HG02798 (cell line): ENCODE measurements around the gene AHCY.
"Not testable (repeated sequence)": the region's sequence is repeated elsewhere in the genome, so short reads cannot be mapped to it uniquely, and the experiment has no call there.

ENCODE experiments used
- ATAC-seq: cut with Tn5 transposase; IDR thresholded peaks from one replicate; pipeline ENCODE4 v1.9.1; 2021; ENCODE audit warnings: mild to moderate bottlenecking; ENCODE audit not compliant: unreplicated experiment, poor library complexity

Gene AHCY

GRCh38 chr20:34328207-34328606 lies 25.1 kb upstream of the AHCY start:
- ATAC-seq, result not testable (repeated sequence)

DNA sequence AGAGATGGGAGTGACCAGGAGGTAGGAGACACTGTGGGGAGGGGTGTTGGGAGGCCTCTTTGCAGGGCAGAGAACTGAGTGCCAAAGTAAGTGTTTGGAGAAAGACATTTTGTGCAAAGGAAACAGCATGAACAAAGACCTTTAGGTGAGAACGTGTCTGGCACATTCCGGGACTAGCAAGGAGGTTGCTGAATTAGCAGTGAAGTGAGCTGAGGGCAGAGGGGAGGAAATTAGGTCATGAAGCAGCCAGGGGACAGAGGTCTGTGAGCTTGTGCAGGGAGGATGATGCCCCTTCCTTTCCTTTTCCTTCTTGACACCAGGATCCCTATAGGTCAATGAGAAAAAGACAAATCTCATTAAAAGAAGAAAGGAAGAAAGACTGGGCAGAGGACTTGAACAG lies 21.4 kb upstream of the AHCY start:
- ATAC-seq, result no peak

DNA sequence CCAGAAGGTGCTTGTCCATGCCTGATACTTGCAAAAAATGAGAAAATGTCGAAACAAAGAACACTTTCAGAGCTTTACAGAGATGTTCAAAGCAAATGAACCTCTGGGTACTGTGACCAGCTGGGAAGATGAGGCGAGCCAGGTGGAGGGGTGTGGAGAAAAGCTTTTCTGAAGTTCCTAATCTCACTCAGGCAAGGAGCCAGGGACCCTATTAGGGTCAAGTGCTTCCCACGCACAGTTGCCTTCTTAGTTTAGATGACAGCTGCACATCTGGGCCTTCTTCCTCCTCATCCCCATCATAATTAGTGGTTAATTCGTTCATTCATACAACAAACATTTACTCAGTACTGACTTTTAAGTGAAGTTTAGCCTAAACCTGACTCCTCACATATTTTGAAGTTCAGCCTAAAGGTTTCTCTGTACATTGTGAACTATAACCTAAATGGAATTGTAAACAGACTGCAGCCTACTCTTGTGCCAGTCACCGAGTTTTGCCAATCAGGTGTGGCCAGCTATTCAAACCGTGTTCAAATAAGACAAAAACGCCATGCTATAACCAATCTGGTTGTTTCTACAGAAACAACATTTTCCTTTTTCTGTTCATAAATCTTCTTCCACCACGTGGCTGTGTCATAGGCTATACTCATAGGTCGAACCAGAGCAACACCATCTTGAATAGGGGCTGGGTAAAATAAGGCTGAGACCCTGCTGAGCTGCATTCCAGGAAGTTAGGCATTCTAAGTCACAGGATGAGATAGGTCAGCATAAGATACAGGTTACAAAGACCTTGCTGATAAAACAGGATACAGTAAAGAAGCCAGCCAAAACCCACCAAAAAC lies 19.3 kb upstream of the AHCY start:
- ATAC-seq, result no peak

DNA sequence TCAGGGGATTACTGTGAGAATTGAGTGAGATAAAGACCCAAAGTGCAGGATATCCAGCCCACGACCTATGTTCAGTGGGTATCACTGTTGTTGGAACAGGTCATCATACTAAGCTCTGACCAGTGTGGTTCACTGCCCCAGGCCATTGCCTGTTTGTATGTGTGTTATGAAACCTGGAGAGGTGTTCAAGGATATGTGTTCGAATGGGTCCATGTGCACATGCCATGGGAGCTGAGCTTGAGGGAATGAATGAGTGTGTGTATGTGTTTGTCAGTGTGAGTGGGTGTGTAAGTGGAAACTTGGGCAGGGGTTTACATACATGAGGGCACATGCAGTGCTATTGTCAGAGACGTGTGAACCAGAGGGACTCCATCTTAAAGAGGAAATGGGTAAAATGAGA lies 17.7 kb upstream of the AHCY start:
- no peak for ATAC-seq

DNA sequence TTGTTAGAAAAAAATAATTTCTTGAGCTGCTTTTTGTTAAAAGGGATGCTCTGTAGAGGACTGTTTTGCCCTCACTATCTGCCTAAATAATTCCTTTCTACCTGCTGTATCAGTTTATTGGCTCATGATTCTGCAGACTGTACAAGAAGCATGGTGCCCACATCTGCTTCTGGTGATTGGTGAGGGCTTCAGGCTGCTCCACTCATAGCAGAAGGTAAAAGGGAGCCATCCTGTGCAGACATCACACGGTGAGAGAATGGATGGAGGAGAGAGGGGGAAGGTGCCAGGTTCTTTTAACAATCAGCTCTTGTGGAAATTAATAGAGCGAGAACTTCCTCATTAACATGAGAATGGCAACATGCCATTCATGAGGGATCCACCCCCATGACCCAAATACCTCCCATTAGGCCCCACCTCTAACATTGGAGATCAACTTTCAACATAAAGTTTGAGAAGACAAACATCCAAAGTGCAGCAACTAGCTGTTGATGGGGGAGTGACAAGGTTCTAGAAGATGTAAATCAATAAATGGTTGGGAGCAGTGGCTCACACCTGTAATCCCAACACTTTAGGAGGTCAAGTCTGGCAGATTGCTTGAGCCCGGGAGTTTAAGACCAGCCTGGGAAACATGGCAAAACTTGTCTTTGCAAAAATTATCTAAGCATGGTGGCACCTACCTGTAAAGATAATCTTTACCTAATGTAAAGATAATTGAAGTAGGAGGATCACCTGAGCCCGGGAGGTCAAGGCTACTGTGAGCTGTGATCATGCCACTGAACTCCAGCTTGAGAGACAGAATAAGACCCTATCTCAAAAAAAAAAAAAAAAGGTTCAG lies 15.7 kb upstream of the AHCY start:
- ATAC-seq, result no peak

- ATAC-seq, result no peak
These were observed 13.2 kb upstream of the AHCY start for GRCh38 chr20:34316196-34316814.

DNA sequence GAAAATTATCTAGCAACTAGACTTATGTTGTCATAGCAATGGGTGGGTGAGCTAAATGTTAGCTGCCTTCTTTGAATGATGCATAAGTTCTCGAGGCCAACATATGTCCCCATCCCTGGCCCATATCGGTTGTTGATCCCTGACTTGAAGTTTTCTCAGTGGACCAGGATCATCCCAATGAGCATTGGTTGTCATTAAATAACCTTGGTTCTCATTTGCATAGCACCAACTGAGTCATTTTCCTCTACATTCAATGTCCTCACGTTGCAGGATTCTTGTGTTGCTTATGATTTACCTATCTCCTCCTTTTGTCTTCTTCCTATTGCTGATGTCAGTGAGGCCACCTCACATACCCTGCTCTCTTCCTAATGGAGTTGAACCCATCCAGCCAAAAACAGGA lies 12.1 kb upstream of the AHCY start:
- no peak for ATAC-seq

GRCh38 chr20:34312544-34313217 lies 9.5 kb upstream of the AHCY start:
- ATAC-seq, result peak; percentile 90

GRCh38 chr20:34312024-34312460 lies 8.9 kb upstream of the AHCY start:
- ATAC-seq, result no peak

- ATAC-seq, result no peak
These were observed 8.2 kb upstream of the AHCY start for GRCh38 chr20:34311118-34312023.

DNA sequence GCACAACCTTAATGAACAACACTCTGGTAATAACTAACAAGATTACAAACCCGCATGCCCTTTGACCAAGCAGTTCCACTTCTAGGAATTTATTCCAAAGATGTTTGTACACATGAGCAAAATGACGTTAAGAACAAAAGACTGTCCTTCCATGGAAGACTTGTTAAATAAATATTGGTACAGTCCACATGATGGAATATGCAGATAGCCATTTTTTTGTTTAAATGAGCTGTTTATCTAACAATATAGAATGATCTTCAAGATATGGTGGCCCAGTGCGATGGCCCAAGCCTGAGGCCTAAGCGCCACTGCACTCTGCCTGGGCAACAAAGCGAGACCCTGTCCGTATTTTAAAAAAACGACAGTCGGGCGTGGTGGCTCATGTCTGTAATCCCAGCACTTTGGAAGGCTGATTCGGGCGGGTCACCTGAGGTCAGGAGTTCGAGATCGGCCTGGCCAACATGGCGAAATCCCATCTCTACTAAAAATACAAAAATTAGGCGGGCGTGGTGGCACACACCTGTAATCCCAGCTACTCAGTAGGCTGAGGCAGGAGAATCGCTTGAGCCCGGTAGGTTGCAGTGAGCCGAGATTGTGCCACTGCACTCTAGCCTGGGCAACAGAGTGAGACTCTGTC lies 7.4 kb upstream of the AHCY start:
- ATAC-seq, result no peak

- ATAC-seq, result no peak
These were observed 6.5 kb upstream of the AHCY start for GRCh38 chr20:34309691-34310090.

DNA sequence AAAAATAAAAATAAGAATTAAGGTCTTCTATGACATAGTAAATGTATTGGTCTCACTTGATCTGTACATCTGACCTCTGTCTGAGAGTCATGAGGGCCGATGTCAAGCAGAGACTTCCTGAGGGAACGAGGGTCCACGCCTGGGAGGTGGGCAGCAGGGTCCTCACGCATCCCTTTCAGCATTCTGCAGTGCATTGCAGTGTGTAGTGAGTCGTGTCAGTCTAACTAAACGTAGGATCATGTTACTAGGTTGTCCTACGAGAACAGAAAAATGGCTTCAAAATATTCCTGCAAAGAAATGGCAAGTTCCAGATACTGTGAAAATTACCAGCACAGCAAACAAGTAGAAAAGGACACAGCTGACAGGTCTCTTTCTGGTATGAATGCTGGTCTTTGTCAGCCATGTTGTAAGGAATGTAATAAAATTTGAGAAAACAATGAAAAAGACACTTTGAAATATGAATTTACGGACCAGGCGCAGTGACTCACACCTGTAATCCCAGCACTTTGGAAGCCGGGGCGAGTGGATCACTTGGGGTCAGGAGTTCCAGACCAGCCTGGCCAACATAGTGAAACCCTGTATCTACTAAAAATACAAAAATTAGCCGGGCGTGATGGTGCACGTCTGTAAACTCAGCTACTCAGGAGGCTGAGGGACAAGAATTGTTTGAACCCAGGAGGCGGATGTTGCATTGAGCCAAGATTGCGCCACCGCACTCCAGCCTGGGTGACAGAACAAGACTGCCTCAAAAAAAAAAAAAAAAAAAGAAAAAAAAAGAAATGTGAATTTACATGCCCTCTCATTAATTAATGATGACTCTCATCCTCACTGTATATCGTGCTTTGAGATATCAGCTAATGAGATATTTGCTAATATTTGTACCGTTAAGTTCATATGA lies 2.4 kb upstream of the AHCY start:
- ATAC-seq, result no peak

GRCh38 chr20:34302312-34302722 lies 838 bp downstream of the AHCY start:
- ATAC-seq, result no peak

GRCh38 chr20:34301587-34302311 lies 1.4 kb downstream of the AHCY start:
- ATAC-seq, result no peak

DNA sequence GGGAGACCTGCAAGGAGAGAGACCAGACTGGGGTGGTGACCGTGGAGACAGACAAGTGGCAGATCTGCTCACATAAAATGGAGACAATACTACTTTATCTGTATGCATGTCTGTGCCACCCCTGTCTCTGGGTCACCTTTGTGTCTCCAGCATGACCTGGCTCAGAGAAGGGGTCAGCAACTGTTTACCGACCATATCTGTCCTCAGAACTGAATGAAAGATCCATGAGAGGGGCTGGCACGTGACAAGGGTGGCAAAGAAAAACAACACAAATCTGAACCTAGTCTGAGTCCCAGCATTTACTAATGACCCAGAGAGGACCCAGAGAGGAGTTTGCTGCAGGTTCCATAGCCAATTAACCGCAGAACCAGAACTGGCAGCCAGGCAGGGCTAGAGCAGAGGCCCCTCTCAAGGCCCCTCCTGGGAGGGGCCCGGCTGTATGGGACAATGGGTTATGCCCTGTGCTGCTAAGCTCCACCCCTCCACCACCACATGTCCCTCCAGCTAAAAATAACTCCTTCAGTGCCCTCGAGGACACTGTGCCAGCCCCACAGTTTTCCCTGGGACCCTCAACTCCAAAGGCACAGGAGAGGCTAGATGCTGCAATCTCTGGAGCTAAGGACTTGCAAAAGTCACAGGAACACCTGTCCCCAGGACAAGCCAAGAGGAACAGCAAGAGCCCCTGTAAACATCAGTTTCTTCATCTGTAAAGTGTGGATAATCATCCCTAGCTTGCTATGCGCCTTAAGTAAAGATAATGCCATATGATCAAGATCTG lies 2.2 kb downstream of the AHCY start:
- no peak for ATAC-seq
